Activated CD4-positive, alpha-beta memory T cell treated with anti-CD3 and anti-CD28 coated beads for 36 hours (primary cell): Measurements from ENCODE around the gene MDFIC. TPM values are rescaled to one million over a fixed set of nuclear protein-coding genes. Genes with fewer than 3 reads are reported as not detected.

ENCODE experiments used
- CTCF ChIA-PET: fragments of 350-600 bp; sonication (Branson Sonifier 250); formaldehyde crosslinking; loops from one replicate; lab custom pipeline; 2021; ENCODE audit warnings: antibody characterized with exemption, inconsistent platforms; lab: Charles Lee
- POLR2A ChIA-PET: fragments of 350-600 bp; sonication (Branson Sonifier 250); formaldehyde crosslinking; loops from one replicate; lab custom pipeline; 2021; ENCODE audit warnings: antibody characterized with exemption; lab: Charles Lee
- DNase-seq: peaks from one replicate; pipeline ENCODE4 v3.0.0-alpha.2; 2020
- H3K27ac Mint-ChIP-seq: one replicate; pipeline ENCODE4 v1.8.0; 2021; ENCODE audit warnings: mixed read lengths
- H3K27me3 Mint-ChIP-seq: one replicate; pipeline ENCODE4 v1.8.0; 2021; ENCODE audit warnings: mixed read lengths
- H3K36me3 Mint-ChIP-seq: one replicate; pipeline ENCODE4 v1.8.0; 2021; ENCODE audit warnings: mixed read lengths
- H3K4me1 Mint-ChIP-seq: one replicate; pipeline ENCODE4 v1.8.0; 2021; ENCODE audit warnings: low read depth, mixed read lengths
- H3K4me3 Mint-ChIP-seq: one replicate; pipeline ENCODE4 v1.8.0; 2021; ENCODE audit warnings: mild to moderate bottlenecking, mixed read lengths
- H3K9me3 Mint-ChIP-seq: one replicate; pipeline ENCODE4 v1.8.0; 2021; ENCODE audit warnings: mixed read lengths
- intact Hi-C: fragments of 100-400 bp; cut with micrococcal nuclease; formaldehyde crosslinking; loops from one replicate; pipeline ENCODE4 v1.15.1; 2023
- total RNA-seq, 2 experiments: library from RNA; stranded (reverse); gene quantifications; one replicate each; pipeline ENCODE4 v1.2.3, GENCODE V29; 2021

Gene MDFIC
- total RNA-seq, 2 experiments from 2014 or later, result 78.0 to 82.3 TPM

- Mint-ChIP-seq H3K4me3 (peak overlapping the region; percentile 73), H3K27ac (peak overlapping the region; percentile 87), H3K9me3 (no peaks in the 10 kb centered on the region), H3K36me3 (peaks cover 13% of the 10 kb centered on the region), H3K4me1 (peaks cover 36% of the 10 kb centered on the region), H3K27me3 (no peaks in the 10 kb centered on the region)
- intact Hi-C loops, result loop anchor here (10.0 kb wide), 1 partner anchor 841 kb away; no protein-coding TSS in a partner anchor
- CTCF ChIA-PET, result interaction anchor here (1.0 to 3.6 kb wide), 9 partner anchors 9 to 124 kb away, joined by 3 to 21 read pairs (median 5); no protein-coding TSS in a partner anchor
- POLR2A ChIA-PET, result interaction anchor here (0.7 to 7.5 kb wide), 4 partner anchors 8 to 126 kb away, joined by 3 to 32 read pairs (median 4); no protein-coding TSS in a partner anchor
- DNase-seq, result no peak
Observed at GRCh38 chr7:114925434-114925833, 3.5 kb downstream of the MDFIC start.

DNA sequence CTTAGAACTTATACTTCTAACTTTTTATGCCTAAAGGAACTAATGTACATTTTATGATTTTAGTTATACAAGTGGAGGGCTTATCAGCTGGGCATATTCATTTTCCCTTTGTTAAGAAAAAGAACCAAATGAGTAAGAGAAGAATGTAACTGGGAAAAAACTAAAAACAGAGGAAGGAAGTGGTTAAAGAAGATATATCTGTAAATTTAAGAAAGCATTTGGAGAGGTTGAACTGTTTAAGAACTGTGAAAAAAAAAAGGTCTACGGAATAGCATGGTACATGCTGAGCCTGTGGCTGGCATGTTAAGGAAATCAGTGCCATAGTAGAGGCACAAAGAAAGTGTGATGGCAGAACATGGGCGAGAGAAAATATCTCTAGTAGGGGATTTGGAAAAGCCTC, 6.2 kb downstream of the MDFIC start:
- no peak overlapping the region for H3K4me3 Mint-ChIP-seq
- no peak overlapping the region for H3K27ac Mint-ChIP-seq
- POLR2A ChIA-PET, result interaction anchor here (7.5 kb wide), 1 partner anchor 11 kb away, joined by 32 read pairs; no protein-coding TSS in a partner anchor
- no peaks in the 10 kb centered on the region for H3K9me3 Mint-ChIP-seq
- intact Hi-C loops, result loop anchor here (10.0 kb wide), 1 partner anchor 843 kb away; no protein-coding TSS in a partner anchor
- H3K27me3 Mint-ChIP-seq, result no peaks in the 10 kb centered on the region
- DNase-seq, result no peak
- CTCF ChIA-PET, result interaction anchor here (1.3 to 1.4 kb wide), 2 partner anchors 62 to 81 kb away, joined by 3 read pairs; no protein-coding TSS in a partner anchor
- H3K36me3 Mint-ChIP-seq, result peaks cover 6% of the 10 kb centered on the region
- H3K4me1 Mint-ChIP-seq, result peaks cover 23% of the 10 kb centered on the region

DNA sequence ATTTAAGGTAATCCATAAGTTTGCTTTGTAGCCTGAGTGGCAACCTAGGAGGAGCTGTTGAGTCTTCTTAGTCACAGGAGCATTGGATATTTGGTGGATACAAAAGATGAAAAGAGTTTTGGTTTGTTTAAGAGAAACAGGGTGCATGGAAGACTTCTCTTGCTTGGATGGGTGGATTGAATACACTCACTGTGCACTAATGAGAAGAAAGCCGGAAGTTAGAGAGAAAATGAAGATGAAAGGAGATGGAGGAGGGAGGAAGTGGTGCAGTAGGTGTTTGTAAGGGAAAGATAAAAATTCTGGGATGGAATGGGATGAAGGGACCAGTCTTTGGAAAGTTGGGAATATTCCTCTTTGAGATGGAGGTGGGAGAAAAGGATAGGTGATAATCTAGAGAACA, 7.7 kb downstream of the MDFIC start:
- Mint-ChIP-seq H3K9me3 (no peaks in the 10 kb centered on the region), H3K27me3 (no peaks in the 10 kb centered on the region), H3K4me1 (peaks cover 33% of the 10 kb centered on the region), H3K27ac (no peak overlapping the region), H3K36me3 (peaks cover 4% of the 10 kb centered on the region), H3K4me3 (no peak overlapping the region)
- intact Hi-C loops, result loop anchor here (10.0 kb wide), 1 partner anchor 845 kb away; no protein-coding TSS in a partner anchor
- DNase-seq, result no peak
- ChIA-PET POLR2A (interaction anchor here (7.5 kb wide), 1 partner anchor 12 kb away, joined by 32 read pairs; no protein-coding TSS in a partner anchor), CTCF (interaction anchor here (1.3 to 1.4 kb wide), 2 partner anchors 64 to 80 kb away, joined by 3 read pairs; no protein-coding TSS in a partner anchor)

- ChIA-PET POLR2A (interaction anchor here (4.6 to 7.5 kb wide), 2 partner anchors 8 to 13 kb away, joined by 26 to 32 read pairs; partner anchors contain the start of gene MDFIC), CTCF (no interaction called here)
- Mint-ChIP-seq H3K9me3 (no peaks in the 10 kb centered on the region), H3K27ac (no peak overlapping the region), H3K27me3 (no peaks in the 10 kb centered on the region), H3K36me3 (peaks cover 4% of the 10 kb centered on the region), H3K4me1 (peaks cover 38% of the 10 kb centered on the region), H3K4me3 (no peak overlapping the region)
- intact Hi-C loops, result loop anchor here (2.0 to 5.0 kb wide), 2 partner anchors 31 to 217 kb away; no protein-coding TSS in a partner anchor
- no peak for DNase-seq
Observed at GRCh38 chr7:114930107-114930661, 8.3 kb downstream of the MDFIC start.

GRCh38 chr7:114930829-114931655, 9.1 kb downstream of the MDFIC start:
- no peaks in the 10 kb centered on the region for H3K27me3 Mint-ChIP-seq
- H3K27ac Mint-ChIP-seq, result no peak overlapping the region
- H3K4me3 Mint-ChIP-seq, result peak overlapping the region; percentile 67
- intact Hi-C loops, result loop anchor here (1.0 to 5.0 kb wide), 8 partner anchors 8 to 216 kb away; no protein-coding TSS in a partner anchor
- no peak for DNase-seq
- POLR2A ChIA-PET, result interaction anchor here (1.0 to 7.5 kb wide), 3 partner anchors 9 to 98 kb away, joined by 3 to 32 read pairs (median 26); partner anchors contain the start of gene MDFIC
- peaks cover 38% of the 10 kb centered on the region for H3K4me1 Mint-ChIP-seq
- H3K36me3 Mint-ChIP-seq, result no peaks in the 10 kb centered on the region
- CTCF ChIA-PET, result no interaction called here
- H3K9me3 Mint-ChIP-seq, result no peaks in the 10 kb centered on the region

- H3K4me1 Mint-ChIP-seq, result peaks cover 39% of the 10 kb centered on the region
- DNase-seq, result peak; percentile 59
- ChIA-PET POLR2A (interaction anchor here (1.0 to 7.5 kb wide), 4 partner anchors 9 to 98 kb away, joined by 3 to 32 read pairs (median 14); partner anchors contain the start of gene MDFIC), CTCF (interaction anchor here (0.7 to 1.9 kb wide), 3 partner anchors 10 to 66 kb away, joined by 3 to 10 read pairs (median 4); no protein-coding TSS in a partner anchor)
- H3K27me3 Mint-ChIP-seq, result no peaks in the 10 kb centered on the region
- peak overlapping the region; percentile 67 for H3K4me3 Mint-ChIP-seq
- H3K27ac Mint-ChIP-seq, result no peak overlapping the region
- intact Hi-C loops, result loop anchor here (1.0 to 5.0 kb wide), 8 partner anchors 8 to 216 kb away; no protein-coding TSS in a partner anchor
- no peaks in the 10 kb centered on the region for H3K36me3 Mint-ChIP-seq
- no peaks in the 10 kb centered on the region for H3K9me3 Mint-ChIP-seq
Observed at GRCh38 chr7:114931656-114932011, 9.7 kb downstream of the MDFIC start.

GRCh38 chr7:114932991-114933390, 11.1 kb downstream of the MDFIC start:
- Mint-ChIP-seq H3K4me3 (peak overlapping the region; percentile 38), H3K9me3 (no peaks in the 10 kb centered on the region), H3K27me3 (no peaks in the 10 kb centered on the region), H3K36me3 (peaks cover 4% of the 10 kb centered on the region), H3K4me1 (peaks cover 41% of the 10 kb centered on the region), H3K27ac (no peak overlapping the region)
- POLR2A ChIA-PET, result interaction anchor here (0.7 to 4.6 kb wide), 2 partner anchors 11 to 65 kb away, joined by 3 to 26 read pairs; partner anchors contain the start of gene MDFIC
- CTCF ChIA-PET, result interaction anchor here (1.4 to 1.9 kb wide), 2 partner anchors 9 to 67 kb away, joined by 4 to 10 read pairs; no protein-coding TSS in a partner anchor
- intact Hi-C loops, result loop anchor here (5.0 kb wide), 1 partner anchor 214 kb away; no protein-coding TSS in a partner anchor
- DNase-seq, result no peak

- peaks cover 4% of the 10 kb centered on the region for H3K36me3 Mint-ChIP-seq
- no peak for DNase-seq
- H3K4me1 Mint-ChIP-seq, result peaks cover 46% of the 10 kb centered on the region
- no peaks in the 10 kb centered on the region for H3K9me3 Mint-ChIP-seq
- ChIA-PET POLR2A (interaction anchor here (4.6 kb wide), 1 partner anchor 11 kb away, joined by 26 read pairs; the partner anchor contains the start of gene MDFIC), CTCF (interaction anchor here (1.6 kb wide), 1 partner anchor 9 kb away, joined by 5 read pairs; no protein-coding TSS in a partner anchor)
- intact Hi-C loops, result loop anchor here (5.0 kb wide), 1 partner anchor 214 kb away; no protein-coding TSS in a partner anchor
- no peak overlapping the region for H3K4me3 Mint-ChIP-seq
- H3K27me3 Mint-ChIP-seq, result no peaks in the 10 kb centered on the region
- peak overlapping the region; percentile 1 for H3K27ac Mint-ChIP-seq
Observed at GRCh38 chr7:114933658-114934057, 11.8 kb downstream of the MDFIC start.

- intact Hi-C loops, result loop anchor here (5.0 kb wide), 1 partner anchor 213 kb away; no protein-coding TSS in a partner anchor
- H3K27ac Mint-ChIP-seq, result peak overlapping the region; percentile 1
- DNase-seq, result no peak
- ChIA-PET CTCF (interaction anchor here (1.6 kb wide), 1 partner anchor 9 kb away, joined by 5 read pairs; no protein-coding TSS in a partner anchor), POLR2A (interaction anchor here (4.6 kb wide), 1 partner anchor 12 kb away, joined by 26 read pairs; the partner anchor contains the start of gene MDFIC)
- no peaks in the 10 kb centered on the region for H3K27me3 Mint-ChIP-seq
- H3K4me1 Mint-ChIP-seq, result peaks cover 51% of the 10 kb centered on the region
- H3K36me3 Mint-ChIP-seq, result peaks cover 4% of the 10 kb centered on the region
- no peak overlapping the region for H3K4me3 Mint-ChIP-seq
- H3K9me3 Mint-ChIP-seq, result no peaks in the 10 kb centered on the region
Observed at GRCh38 chr7:114934086-114934485, 12.2 kb downstream of the MDFIC start.

GRCh38 chr7:114934713-114935112, 12.8 kb downstream of the MDFIC start:
- no peaks in the 10 kb centered on the region for H3K9me3 Mint-ChIP-seq
- peaks cover 55% of the 10 kb centered on the region for H3K4me1 Mint-ChIP-seq
- H3K27me3 Mint-ChIP-seq, result no peaks in the 10 kb centered on the region
- peaks cover 4% of the 10 kb centered on the region for H3K36me3 Mint-ChIP-seq
- peak overlapping the region; percentile 26 for H3K27ac Mint-ChIP-seq
- CTCF ChIA-PET, result interaction anchor here (1.6 kb wide), 1 partner anchor 10 kb away, joined by 5 read pairs; no protein-coding TSS in a partner anchor
- no peak overlapping the region for H3K4me3 Mint-ChIP-seq
- no peak for DNase-seq
- intact Hi-C loops, result loop anchor here (5.0 kb wide), 1 partner anchor 213 kb away; no protein-coding TSS in a partner anchor
- POLR2A ChIA-PET, result interaction anchor here (4.6 kb wide), 1 partner anchor 13 kb away, joined by 26 read pairs; the partner anchor contains the start of gene MDFIC

GRCh38 chr7:114936471-114936870, 14.6 kb downstream of the MDFIC start:
- H3K36me3 Mint-ChIP-seq, result peaks cover 9% of the 10 kb centered on the region
- H3K9me3 Mint-ChIP-seq, result no peaks in the 10 kb centered on the region
- no peak overlapping the region for H3K27ac Mint-ChIP-seq
- DNase-seq, result no peak
- H3K4me3 Mint-ChIP-seq, result no peak overlapping the region
- no peaks in the 10 kb centered on the region for H3K27me3 Mint-ChIP-seq
- ChIA-PET CTCF (no interaction called here), POLR2A (interaction anchor here (0.7 to 1.0 kb wide), 2 partner anchors 10 to 72 kb away, joined by 3 read pairs; no protein-coding TSS in a partner anchor)
- intact Hi-C loops, result no loop called here
- H3K4me1 Mint-ChIP-seq, result peaks cover 70% of the 10 kb centered on the region
